GM23338 (cell line): ENCODE measurements around the gene NAALADL2. TPM values are rescaled to one million over a fixed set of nuclear protein-coding genes. Genes with fewer than 3 reads are reported as not detected.

ENCODE experiments used
- ATAC-seq: fragments of 200-7000 bp; cut with Tn5 transposase; 3 replicates; pipeline ENCODE4 v1.9.1; 2020
- DNase-seq: peaks from one replicate; pipeline ENCODE4 v3.0.0-alpha.2; 2015; ENCODE audit warnings: low spot score
- H2AFZ ChIP-seq: fragments of 200-600 bp; sonication (generic); 2 replicates; pipeline ENCODE4 v1.8.0; 2016; ENCODE audit warnings: antibody characterized with exemption, mild to moderate bottlenecking, moderate library complexity
- H3F3A ChIP-seq: fragments of 200-600 bp; sonication (generic); replicated peaks from 2 replicates; pipeline ENCODE4 v1.8.0; 2017; ENCODE audit warnings: antibody characterized with exemption, mixed run types, low read depth
- H3K27ac ChIP-seq: fragments of 200-600 bp; sonication (generic); 2 replicates; pipeline ENCODE4 v1.6.1; 2016; ENCODE audit warnings: low read depth
- H3K27me3 ChIP-seq: fragments of 200-600 bp; sonication (generic); 2 replicates; pipeline ENCODE4 v1.8.0; 2016; ENCODE audit warnings: mild to moderate bottlenecking, mixed run types, moderate library complexity; ENCODE audit not compliant: insufficient read depth
- H3K36me3 ChIP-seq: fragments of 200-600 bp; sonication (generic); 2 replicates; pipeline ENCODE4 v1.8.0; 2016; ENCODE audit warnings: mild to moderate bottlenecking; ENCODE audit not compliant: insufficient read depth
- H3K4me1 ChIP-seq: fragments of 200-600 bp; sonication (generic); 2 replicates; pipeline ENCODE4 v1.8.0; 2016; ENCODE audit warnings: mild to moderate bottlenecking, moderate library complexity; ENCODE audit not compliant: insufficient read depth
- H3K4me2 ChIP-seq: fragments of 200-600 bp; sonication (generic); 2 replicates; pipeline ENCODE4 v1.7.1; 2017; ENCODE audit warnings: mixed run types
- H3K4me3 ChIP-seq: fragments of 200-600 bp; sonication (generic); 2 replicates; pipeline ENCODE4 v1.6.1; 2016; ENCODE audit warnings: mixed run types
- H3K79me2 ChIP-seq: fragments of 200-600 bp; sonication (generic); replicated peaks from 2 replicates; pipeline ENCODE4 v1.8.0; 2017; ENCODE audit warnings: mild to moderate bottlenecking; ENCODE audit not compliant: insufficient read depth
- H3K9me2 ChIP-seq: fragments of 200-600 bp; sonication (generic); 2 replicates; pipeline ENCODE4 v1.8.0; 2017; ENCODE audit not compliant: insufficient read depth
- H4K20me1 ChIP-seq: fragments of 200-600 bp; sonication (generic); replicated peaks from 2 replicates; pipeline ENCODE4 v1.8.0; 2017; ENCODE audit warnings: mild to moderate bottlenecking; ENCODE audit not compliant: insufficient read depth
- H3K27ac Mint-ChIP-seq: 2 replicates; pipeline ENCODE4 v1.8.0; 2020; ENCODE audit warnings: inconsistent platforms, mild to moderate bottlenecking, moderate library complexity, mixed read lengths
- H3K27me3 Mint-ChIP-seq: 3 replicates; pipeline ENCODE4 v1.8.0; 2022; ENCODE audit warnings: low read depth, mild to moderate bottlenecking, moderate library complexity, mixed read lengths, inconsistent platforms; ENCODE audit not compliant: insufficient read depth, poor library complexity
- H3K36me3 Mint-ChIP-seq: 3 replicates; pipeline ENCODE4 v1.8.0; 2021; ENCODE audit warnings: low read depth, mild to moderate bottlenecking, inconsistent platforms, moderate library complexity, mixed read lengths
- H3K4me1 Mint-ChIP-seq: 3 replicates; pipeline ENCODE4 v1.8.0; 2020; ENCODE audit warnings: mild to moderate bottlenecking, inconsistent platforms, mixed read lengths
- H3K4me3 Mint-ChIP-seq: 3 replicates; pipeline ENCODE4 v1.8.0; 2021; ENCODE audit warnings: moderate library complexity, mild to moderate bottlenecking, inconsistent platforms, mixed read lengths
- H3K9me3 Mint-ChIP-seq: 3 replicates; pipeline ENCODE4 v1.8.0; 2020; ENCODE audit warnings: moderate library complexity, mild to moderate bottlenecking, inconsistent platforms, mixed read lengths
- CREB1 ChIP-seq: fragments of 250-450 bp; sonication (Bioruptor Pico); IDR thresholded peaks from 2 replicates; pipeline ENCODE4 v1.5.0; 2020; ENCODE audit warnings: low read depth, mild to moderate bottlenecking, moderate library complexity
- CTCF ChIP-seq, 2 experiments: fragments of 200-600 bp in 1 of 2; sonication (generic) in 1 of 2; conservative IDR thresholded peaks; 2 replicates each; pipeline versions ENCODE4 v1.5.1 to v1.6.1; 2016 to 2017; ENCODE audit warnings: antibody characterized with exemption in 2 of 2, low read depth in 2 of 2, mild to moderate bottlenecking in 2 of 2, moderate library complexity in 1 of 2
- ETS1 ChIP-seq: IDR thresholded peaks from 2 replicates; pipeline ENCODE4 v1.6.1; 2016; ENCODE audit warnings: antibody characterized with exemption
- EZH2 ChIP-seq: fragments of 200-600 bp; sonication (generic); IDR thresholded peaks from one replicate; pipeline ENCODE4 v1.8.0; 2017; ENCODE audit warnings: antibody characterized with exemption, mild to moderate bottlenecking, low read depth; ENCODE audit not compliant: unreplicated experiment
- EZH2phosphoT487 ChIP-seq: fragments of 200-600 bp; sonication (generic); IDR thresholded peaks from one replicate; pipeline ENCODE4 v1.8.1; 2018; ENCODE audit warnings: antibody characterized with exemption; ENCODE audit not compliant: unreplicated experiment
- JUNB ChIP-seq: IDR thresholded peaks from one replicate; pipeline ENCODE4 v1.6.1; 2016; ENCODE audit warnings: antibody characterized with exemption; ENCODE audit not compliant: unreplicated experiment
- NANOG ChIP-seq: IDR thresholded peaks from 2 replicates; pipeline ENCODE4 v1.6.1; 2016; ENCODE audit warnings: antibody characterized with exemption, borderline replicate concordance
- POLR2AphosphoS5 ChIP-seq: IDR thresholded peaks from 2 replicates; pipeline ENCODE4 v1.6.1; 2016; ENCODE audit warnings: antibody characterized with exemption, low read depth
- REST ChIP-seq: IDR thresholded peaks from one replicate; pipeline ENCODE4 v1.6.1; 2018; ENCODE audit warnings: antibody characterized with exemption; ENCODE audit not compliant: unreplicated experiment
- STAT1 ChIP-seq: IDR thresholded peaks from one replicate; pipeline ENCODE4 v1.6.1; 2016; ENCODE audit warnings: antibody characterized with exemption; ENCODE audit not compliant: unreplicated experiment
- ZNF114 ChIP-seq: fragments of 250-450 bp; sonication (Bioruptor Pico); IDR thresholded peaks from 2 replicates; pipeline ENCODE4 v1.5.0; 2020; ENCODE audit warnings: mild to moderate bottlenecking, moderate library complexity
- ZNF331 ChIP-seq: fragments of 250-450 bp; sonication (Bioruptor Pico); IDR thresholded peaks from 2 replicates; pipeline ENCODE4 v1.5.0; 2020; ENCODE audit warnings: low read depth, mild to moderate bottlenecking, moderate library complexity
- polyA plus RNA-seq: library from polyadenylated mRNA; unstranded; fragments of >200 nt; fragmentation: Nextera tagmentation; extraction: Ambion mirVana; gene quantifications from 2 replicates; pipeline ENCODE4 v1.2.1, GENCODE V29; 2016
- total RNA-seq: library from RNA; depleted of rRNA; stranded (reverse); fragments of >200 nt; shearing (Covaris generic); gene quantifications from 2 replicates; pipeline ENCODE4 v1.2.3, GENCODE V29; 2014

The NAALADL2 gene
- total and polyA plus RNA-seq, 2 experiments from 2014 or later: 1.6 to 2.6 TPM

- Histone ChIP-seq H3K9me2 (no peaks in the 10 kb centered on the region), H3F3A (no peaks in the 10 kb centered on the region), H3K4me2 (no peak overlapping the region), H3K79me2 (no peaks in the 10 kb centered on the region), H4K20me1 (no peaks in the 10 kb centered on the region), H3K27ac (no peak overlapping the region), H2AFZ (no peak overlapping the region), H3K4me3 (no peak overlapping the region), H3K27me3 (no peaks in the 10 kb centered on the region), H3K4me1 (no peaks in the 10 kb centered on the region), H3K36me3 (no peaks in the 10 kb centered on the region)
- no peak for TF ChIP-seq ZNF114 (CRISPR knock-in tag)
- no peak for TF ChIP-seq EZH2
- TF ChIP-seq JUNB: no peak
- no peak for TF ChIP-seq POLR2AphosphoS5
- no peak for TF ChIP-seq CREB1 (CRISPR knock-in tag)
- Mint-ChIP-seq H3K27ac (no peak overlapping the region), H3K27me3 (no peaks in the 10 kb centered on the region), H3K9me3 (no peaks in the 10 kb centered on the region), H3K36me3 (no peaks in the 10 kb centered on the region), H3K4me1 (peaks cover 12% of the 10 kb centered on the region; the same call in 2 of the 3 replicates), H3K4me3 (no peak overlapping the region)
- ATAC-seq: no peak
- DNase-seq: no peak
Observed at GRCh38 chr3:175211466-175211865, 352.3 kb downstream of the NAALADL2 start.

- Histone ChIP-seq H3K79me2 (no peaks in the 10 kb centered on the region), H3K4me2 (no peak overlapping the region), H3K9me2 (no peaks in the 10 kb centered on the region), H3K4me3 (no peak overlapping the region), H3K27ac (no peak overlapping the region), H2AFZ (no peak overlapping the region), H3F3A (no peaks in the 10 kb centered on the region), H4K20me1 (no peaks in the 10 kb centered on the region), H3K27me3 (no peaks in the 10 kb centered on the region), H3K4me1 (no peaks in the 10 kb centered on the region), H3K36me3 (no peaks in the 10 kb centered on the region)
- no peak overlapping the region for H3K27ac Mint-ChIP-seq
- no peaks in the 10 kb centered on the region for H3K9me3 Mint-ChIP-seq
- DNase-seq (no peak), ATAC-seq (no peak)
- no peaks in the 10 kb centered on the region for H3K36me3 Mint-ChIP-seq
- peaks cover 7% of the 10 kb centered on the region; the same call in 2 of the 3 replicates for H3K4me1 Mint-ChIP-seq
- no peaks in the 10 kb centered on the region for H3K27me3 Mint-ChIP-seq
- TF ChIP-seq POLR2AphosphoS5 (no peak), EZH2 (no peak)
- no peak overlapping the region for H3K4me3 Mint-ChIP-seq
Observed at GRCh38 chr3:175212896-175213295, 353.8 kb downstream of the NAALADL2 start.

- no peaks in the 10 kb centered on the region for H3K36me3 Mint-ChIP-seq
- Histone ChIP-seq H3K27me3 (no peaks in the 10 kb centered on the region), H3K79me2 (no peaks in the 10 kb centered on the region), H3F3A (no peaks in the 10 kb centered on the region), H3K27ac (no peak overlapping the region), H3K36me3 (no peaks in the 10 kb centered on the region), H2AFZ (no peak overlapping the region), H3K4me1 (no peaks in the 10 kb centered on the region), H4K20me1 (no peaks in the 10 kb centered on the region), H3K4me3 (no peak overlapping the region), H3K9me2 (no peaks in the 10 kb centered on the region), H3K4me2 (no peak overlapping the region)
- no peaks in the 10 kb centered on the region for H3K9me3 Mint-ChIP-seq
- ATAC-seq: no peak
- H3K4me1 Mint-ChIP-seq: no peaks in the 10 kb centered on the region
- no peak overlapping the region for H3K27ac Mint-ChIP-seq
- no peak overlapping the region for H3K4me3 Mint-ChIP-seq
- no peak for DNase-seq
- no peaks in the 10 kb centered on the region for H3K27me3 Mint-ChIP-seq
- no peak for TF ChIP-seq ZNF114 (CRISPR knock-in tag)
- no peak for TF ChIP-seq EZH2phosphoT487
- TF ChIP-seq ZNF331 (CRISPR knock-in tag): no peak
- TF ChIP-seq EZH2: no peak
- TF ChIP-seq CTCF (conservative IDR thresholded peaks at IDR 0.05; ENCODE audit: low read depth in 2 of 2): no peak
- no peak for TF ChIP-seq ETS1
- TF ChIP-seq STAT1: no peak
- no peak for TF ChIP-seq REST
- TF ChIP-seq POLR2AphosphoS5: no peak
- TF ChIP-seq NANOG: no peak
Observed at GRCh38 chr3:175214216-175214615, 355.1 kb downstream of the NAALADL2 start.
